ENCODE data around the gene NOTUM.
"Not testable (repeated sequence)": the region's sequence is repeated elsewhere in the genome, so short reads cannot be mapped to it uniquely, and the experiment has no call there.

Gene NOTUM

DNA sequence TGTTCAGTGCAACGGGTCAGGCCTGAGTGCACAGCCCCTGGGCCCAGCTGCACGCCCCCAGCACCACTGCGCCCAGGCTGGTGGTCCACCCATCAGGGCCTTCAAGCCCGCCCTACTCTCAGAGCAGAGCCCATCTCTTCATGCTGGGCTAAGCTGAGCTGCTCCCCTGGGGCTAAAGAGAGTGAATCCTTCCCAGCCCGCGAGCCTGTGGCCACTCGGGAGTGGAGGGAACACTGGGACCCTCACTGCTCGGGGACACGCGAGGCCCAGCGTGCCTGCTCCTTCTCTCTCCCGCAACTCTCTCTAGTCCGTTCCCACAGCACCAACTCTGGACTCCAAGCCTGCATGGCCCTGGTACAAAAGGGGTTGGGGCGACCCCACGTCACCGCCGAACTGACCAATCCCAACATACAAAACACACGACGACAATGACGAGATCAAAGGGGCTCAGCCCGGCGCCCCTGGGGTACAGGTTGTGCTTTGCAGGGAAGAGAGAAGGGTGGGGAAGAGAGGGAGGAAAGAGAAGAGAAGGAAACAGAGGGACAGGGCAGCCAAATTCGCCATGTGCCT is 38.9 kb downstream of the NOTUM start:
- no peaks in the 10 kb centered on the region for H3K27me3 Mint-ChIP-seq
- H3K4me1 Mint-ChIP-seq (ENCODE audit: low read depth) = peaks cover 33% of the 10 kb centered on the region
- H3K9me3 Mint-ChIP-seq = no peaks in the 10 kb centered on the region
- no peak overlapping the region for H3K4me3 Mint-ChIP-seq
- H3K36me3 Mint-ChIP-seq (ENCODE audit: low read depth) = peaks cover 15% of the 10 kb centered on the region
- H3K27ac Mint-ChIP-seq = no peak overlapping the region

DNA sequence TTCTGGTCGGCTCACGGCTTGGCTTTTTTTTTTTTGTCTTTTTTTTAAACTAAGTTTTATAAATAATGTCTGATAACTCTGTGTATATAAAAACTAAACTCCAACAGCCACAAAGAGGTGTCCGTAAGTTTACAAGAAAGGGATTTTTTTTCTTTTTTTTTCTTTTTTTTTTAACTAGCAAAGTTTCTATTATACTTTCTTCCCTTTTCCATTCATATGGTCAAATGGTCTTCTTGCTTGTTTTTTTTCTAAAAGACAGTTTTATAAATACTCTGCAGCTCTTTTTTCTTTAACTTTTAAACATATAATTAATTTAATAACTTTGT is 39.5 kb downstream of the NOTUM start:
- Mint-ChIP-seq H3K4me3 (no peak overlapping the region), H3K27ac (no peak overlapping the region), H3K36me3 (ENCODE audit: low read depth) (peaks cover 19% of the 10 kb centered on the region)

DNA sequence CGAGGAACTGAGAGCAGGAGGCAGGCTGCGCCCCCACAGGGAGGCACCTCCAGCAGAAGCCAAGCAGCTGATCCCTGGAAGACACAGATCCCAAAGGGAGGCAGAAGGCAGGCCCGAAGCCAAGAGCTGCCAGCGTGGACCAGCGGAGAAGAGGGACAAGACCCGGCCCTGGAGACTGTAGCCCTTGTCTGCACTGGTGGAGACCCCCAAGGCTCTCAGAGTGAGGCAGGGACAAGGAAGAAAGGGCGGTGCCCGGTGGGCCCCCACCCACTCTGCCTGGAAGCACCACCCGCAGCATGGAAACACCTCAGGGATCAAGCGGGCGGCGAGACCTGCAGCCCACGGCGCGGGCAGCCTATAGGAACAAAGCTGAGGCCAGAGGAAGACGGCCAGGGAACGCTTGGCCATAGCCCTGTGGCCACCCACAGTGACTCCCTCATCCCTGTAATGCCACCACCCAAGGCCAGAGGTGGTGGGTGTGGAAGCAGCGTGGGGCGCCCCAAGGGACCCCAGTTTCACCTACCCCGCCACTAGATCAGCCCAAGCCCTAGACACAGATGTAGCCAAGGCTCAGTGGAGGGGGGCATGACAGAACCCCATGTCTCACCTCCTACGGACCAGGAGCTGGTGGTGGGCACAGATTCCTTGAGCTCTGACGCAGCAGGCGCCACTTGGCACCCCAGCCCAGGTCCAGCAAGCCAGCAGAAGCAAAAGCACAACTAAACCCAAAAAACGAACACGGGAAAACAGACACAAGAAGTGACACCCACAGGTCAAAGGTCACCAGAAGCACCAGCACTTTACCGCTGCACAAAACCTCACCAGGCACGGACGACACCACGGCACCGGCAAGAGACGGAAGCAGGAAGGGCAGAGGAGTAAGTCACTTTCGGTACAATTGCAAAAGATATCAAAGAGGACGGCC is 40.1 kb downstream of the NOTUM start:
- Mint-ChIP-seq H3K9me3 (no peaks in the 10 kb centered on the region), H3K36me3 (ENCODE audit: low read depth) (peaks cover 23% of the 10 kb centered on the region)

More for the DNA sequence above, 39.5 kb downstream of the NOTUM start:
- no peaks in the 10 kb centered on the region for H3K27me3 Mint-ChIP-seq
- no peaks in the 10 kb centered on the region for H3K9me3 Mint-ChIP-seq
- peaks cover 38% of the 10 kb centered on the region for H3K4me1 Mint-ChIP-seq (ENCODE audit: low read depth)

DNA sequence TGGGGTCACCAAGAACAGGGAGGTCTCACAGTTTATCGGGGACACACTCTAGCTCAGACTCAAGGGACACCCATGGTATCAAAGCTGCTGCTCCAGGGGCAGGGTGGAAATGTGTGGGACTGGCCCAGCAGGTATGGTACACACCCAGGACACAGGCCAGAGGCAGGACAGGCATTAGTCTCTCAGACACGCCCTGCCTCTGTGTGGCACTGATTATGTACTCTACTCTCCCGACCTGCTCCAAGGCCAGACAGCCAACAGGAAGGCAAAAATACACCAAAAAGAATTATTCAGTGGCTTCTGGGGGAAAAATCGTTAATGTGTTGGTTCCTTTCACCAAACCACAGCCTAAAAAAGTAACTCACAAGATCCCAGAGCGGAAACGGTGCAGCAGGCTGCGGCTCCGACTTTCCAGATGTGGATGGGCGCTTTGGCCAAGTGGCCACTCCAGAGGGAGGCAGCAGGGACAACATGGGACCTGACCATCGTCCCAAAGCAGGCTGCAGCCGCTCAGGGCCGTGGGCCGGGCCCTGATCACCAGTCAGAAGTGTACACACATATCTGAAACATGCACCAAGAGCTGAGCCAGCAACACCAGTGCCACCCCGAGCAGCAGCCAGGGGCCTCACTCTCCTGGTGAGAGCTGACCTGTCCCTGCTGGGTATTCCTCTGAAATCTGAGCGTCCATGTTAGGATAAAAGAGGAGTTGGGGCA is 42.0 kb downstream of the NOTUM start:
- no peaks in the 10 kb centered on the region for H3K9me3 Mint-ChIP-seq
- H3K4me3 Mint-ChIP-seq = no peak overlapping the region
- peaks cover 26% of the 10 kb centered on the region for H3K36me3 Mint-ChIP-seq (ENCODE audit: low read depth)
- H3K4me1 Mint-ChIP-seq (ENCODE audit: low read depth) = peaks cover 23% of the 10 kb centered on the region
- H3K27me3 Mint-ChIP-seq = no peaks in the 10 kb centered on the region
- H3K27ac Mint-ChIP-seq = no peak overlapping the region

More for the DNA sequence above, 40.1 kb downstream of the NOTUM start:
- Mint-ChIP-seq H3K4me3 (no peak overlapping the region), H3K4me1 (ENCODE audit: low read depth) (peaks cover 36% of the 10 kb centered on the region), H3K27ac (no peak overlapping the region), H3K27me3 (no peaks in the 10 kb centered on the region)

DNA sequence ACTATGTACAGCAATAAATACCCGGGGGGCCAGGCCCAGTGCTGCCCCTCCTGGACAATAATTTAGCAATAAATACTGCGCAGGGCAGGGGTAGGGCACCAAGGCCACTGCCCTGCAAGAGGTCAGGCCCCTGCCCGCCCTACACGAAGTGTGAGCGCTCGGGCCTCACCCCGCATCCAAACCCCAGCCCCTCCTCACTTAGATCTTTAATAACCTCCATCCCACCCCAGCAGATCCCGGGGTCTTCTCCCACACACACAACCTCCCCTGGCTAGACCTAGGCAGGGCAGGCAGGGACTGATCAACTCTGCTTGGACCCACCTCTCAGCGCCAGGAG is 42.7 kb downstream of the NOTUM start:
- Mint-ChIP-seq H3K4me1 (ENCODE audit: low read depth) (peaks cover 22% of the 10 kb centered on the region), H3K27ac (peak overlapping the region; percentile 65), H3K36me3 (ENCODE audit: low read depth) (peaks cover 30% of the 10 kb centered on the region), H3K4me3 (peak overlapping the region; percentile 89)
- H3K27me3 Mint-ChIP-seq, H3K9me3 Mint-ChIP-seq: not testable (repeated sequence)

DNA sequence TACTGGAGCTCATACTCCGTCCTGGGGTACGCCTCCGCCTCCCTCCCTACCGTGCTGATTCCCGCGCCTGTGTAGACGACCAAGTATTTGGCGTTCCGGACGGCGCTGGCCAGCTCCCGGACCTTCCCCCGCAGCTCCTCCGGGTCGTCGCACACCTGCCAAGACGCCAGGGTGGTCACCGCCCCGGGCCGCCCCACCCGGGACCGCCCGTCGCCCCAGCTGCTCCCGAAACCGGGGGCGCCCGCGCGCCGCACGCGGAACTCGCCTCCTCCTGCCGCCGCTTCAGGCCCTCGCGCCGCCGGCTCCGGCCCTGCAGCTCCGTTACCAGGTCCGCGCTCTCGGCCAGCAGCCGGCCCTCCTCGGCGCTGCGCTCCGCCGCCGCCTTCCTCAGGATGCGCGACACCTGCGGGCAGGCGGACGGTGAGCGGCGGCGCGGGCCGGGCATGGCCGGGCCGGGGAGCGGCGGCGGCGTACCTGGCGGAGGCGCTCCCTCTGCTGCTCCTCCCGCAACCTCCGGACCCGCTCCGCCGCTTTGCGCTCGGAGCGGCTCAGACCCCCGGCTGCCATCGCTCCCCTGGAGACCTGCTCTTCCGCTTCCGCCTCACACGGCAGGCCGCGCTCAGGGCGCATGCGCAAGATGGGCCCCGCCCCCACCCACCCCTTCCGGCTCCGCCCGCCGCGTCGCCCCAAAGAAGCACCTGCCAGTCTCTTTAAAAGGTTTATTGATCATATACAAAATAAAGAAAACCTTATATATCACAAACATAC is 43.2 kb downstream of the NOTUM start, which contains the start of gene SIRT7:
TSS of gene SIRT7 (minus strand) at position 612 of the 768 bp plus-strand sequence. CDS start at position 567, 45 bp downstream.
- peak within 1 kb of the TSS; percentile 89 for H3K4me3 Mint-ChIP-seq
- no peaks in the 10 kb centered on the region for H3K9me3 Mint-ChIP-seq
- H3K36me3 Mint-ChIP-seq (ENCODE audit: low read depth) = peaks cover 36% of the 10 kb centered on the region
- peaks cover 27% of the 10 kb centered on the region for H3K4me1 Mint-ChIP-seq (ENCODE audit: low read depth)
- H3K27ac Mint-ChIP-seq = peak within 1 kb of the TSS; percentile 65
- no peaks in the 10 kb centered on the region for H3K27me3 Mint-ChIP-seq

DNA sequence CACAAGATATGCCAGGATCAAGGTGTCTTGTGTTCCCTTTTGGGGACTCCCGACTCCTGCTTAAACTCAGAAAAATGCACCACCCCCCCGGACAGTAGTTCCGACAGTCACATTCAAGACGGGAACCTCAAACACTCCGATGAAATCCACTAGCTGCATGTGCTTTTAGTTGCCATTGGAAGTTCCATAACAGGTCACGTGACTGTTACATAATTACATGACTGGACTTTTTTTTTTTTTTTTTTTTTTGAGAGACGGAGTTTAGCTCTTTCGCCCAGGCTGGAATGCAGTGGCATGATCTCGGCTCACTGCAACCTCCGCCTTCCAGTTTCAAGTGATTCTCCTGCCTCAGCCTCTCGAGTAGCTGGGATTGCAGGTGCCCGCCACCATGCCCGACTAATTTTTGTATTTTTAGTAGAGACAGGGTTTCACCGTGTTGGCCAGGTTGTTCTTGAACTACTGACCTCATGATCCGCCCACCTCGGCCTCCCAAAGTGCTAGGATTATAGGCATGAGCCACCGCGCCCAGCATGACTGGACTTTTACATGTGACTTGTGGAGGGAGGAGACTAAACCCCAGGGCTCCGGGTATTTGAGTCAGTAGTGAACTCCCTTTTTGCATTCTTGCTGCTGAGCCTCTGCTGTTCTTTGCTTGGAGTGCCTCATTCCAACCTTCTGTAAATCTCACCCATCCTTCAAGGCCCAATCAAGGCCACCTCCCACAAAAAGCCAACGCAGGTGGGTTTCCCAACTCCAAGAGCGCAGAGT is 44.6 kb downstream of the NOTUM start:
- Mint-ChIP-seq H3K27me3 (no peaks in the 10 kb centered on the region), H3K9me3 (no peaks in the 10 kb centered on the region), H3K4me3 (peak overlapping the region; percentile 89), H3K36me3 (ENCODE audit: low read depth) (peaks cover 42% of the 10 kb centered on the region), H3K27ac (no peak overlapping the region), H3K4me1 (ENCODE audit: low read depth) (peaks cover 30% of the 10 kb centered on the region)

DNA sequence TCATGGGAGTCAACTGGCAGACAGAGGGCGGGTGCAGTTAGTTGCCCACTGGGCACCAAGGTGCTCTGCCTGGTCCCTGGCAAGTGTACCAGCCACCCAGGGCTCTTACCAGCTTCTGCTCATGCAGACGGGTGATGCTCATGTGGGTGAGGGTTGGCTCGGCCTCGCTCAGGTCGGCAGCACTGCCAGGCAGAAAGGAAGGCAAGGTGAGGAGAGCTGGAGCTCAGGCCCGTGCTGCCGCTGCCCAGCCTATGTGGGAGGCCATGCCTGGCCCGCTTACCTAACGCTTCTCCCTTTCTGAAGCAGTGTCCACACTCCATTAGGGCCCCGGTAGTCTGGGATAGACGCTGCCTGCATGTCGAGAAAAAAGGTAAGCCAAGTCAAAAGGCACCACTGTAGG is 45.7 kb downstream of the NOTUM start:
- Mint-ChIP-seq H3K4me3 (no peak overlapping the region), H3K9me3 (no peaks in the 10 kb centered on the region), H3K27ac (no peak overlapping the region), H3K36me3 (ENCODE audit: low read depth) (peaks cover 37% of the 10 kb centered on the region), H3K4me1 (ENCODE audit: low read depth) (peaks cover 30% of the 10 kb centered on the region), H3K27me3 (no peaks in the 10 kb centered on the region)

DNA sequence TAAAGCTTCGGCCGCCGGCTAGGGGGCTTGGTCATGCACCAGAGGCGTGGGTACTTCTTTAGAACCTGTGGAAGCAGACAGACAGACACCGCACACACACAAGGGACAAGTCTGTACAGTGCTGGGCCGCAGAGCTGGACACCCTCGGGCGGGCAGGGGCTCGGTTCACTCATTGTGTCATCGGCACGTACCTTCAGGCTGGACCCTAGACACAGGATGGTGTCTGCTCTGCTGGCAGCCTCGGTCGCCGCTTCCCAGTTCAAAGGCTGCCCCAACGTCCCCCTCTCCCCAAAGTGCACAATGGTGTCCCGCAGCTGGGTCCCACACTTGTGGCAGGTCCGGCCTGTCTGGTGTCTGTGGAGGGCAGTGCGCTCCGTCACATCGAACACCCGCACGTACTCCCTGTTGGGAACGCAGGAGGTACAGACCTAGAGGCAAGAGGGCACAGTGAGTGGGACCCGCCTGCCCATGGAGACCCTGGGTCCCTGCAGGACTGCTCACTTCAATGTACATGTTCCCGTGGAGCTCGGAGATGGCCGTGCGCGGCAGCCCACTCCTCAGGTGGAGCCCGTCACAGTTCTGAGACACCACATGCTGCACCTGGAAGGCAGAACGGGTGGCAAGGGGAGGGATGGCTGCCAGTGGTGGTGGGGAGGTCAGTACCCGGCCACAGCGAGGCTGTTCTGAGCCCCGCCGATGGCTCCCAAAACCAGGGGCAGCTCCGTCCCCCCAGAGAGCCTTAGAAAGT is 46.7 kb downstream of the NOTUM start:
- Mint-ChIP-seq H3K36me3 (ENCODE audit: low read depth) (peaks cover 36% of the 10 kb centered on the region), H3K4me1 (ENCODE audit: low read depth) (peaks cover 30% of the 10 kb centered on the region), H3K27me3 (no peaks in the 10 kb centered on the region), H3K27ac (no peak overlapping the region), H3K9me3 (no peaks in the 10 kb centered on the region), H3K4me3 (no peak overlapping the region)

DNA sequence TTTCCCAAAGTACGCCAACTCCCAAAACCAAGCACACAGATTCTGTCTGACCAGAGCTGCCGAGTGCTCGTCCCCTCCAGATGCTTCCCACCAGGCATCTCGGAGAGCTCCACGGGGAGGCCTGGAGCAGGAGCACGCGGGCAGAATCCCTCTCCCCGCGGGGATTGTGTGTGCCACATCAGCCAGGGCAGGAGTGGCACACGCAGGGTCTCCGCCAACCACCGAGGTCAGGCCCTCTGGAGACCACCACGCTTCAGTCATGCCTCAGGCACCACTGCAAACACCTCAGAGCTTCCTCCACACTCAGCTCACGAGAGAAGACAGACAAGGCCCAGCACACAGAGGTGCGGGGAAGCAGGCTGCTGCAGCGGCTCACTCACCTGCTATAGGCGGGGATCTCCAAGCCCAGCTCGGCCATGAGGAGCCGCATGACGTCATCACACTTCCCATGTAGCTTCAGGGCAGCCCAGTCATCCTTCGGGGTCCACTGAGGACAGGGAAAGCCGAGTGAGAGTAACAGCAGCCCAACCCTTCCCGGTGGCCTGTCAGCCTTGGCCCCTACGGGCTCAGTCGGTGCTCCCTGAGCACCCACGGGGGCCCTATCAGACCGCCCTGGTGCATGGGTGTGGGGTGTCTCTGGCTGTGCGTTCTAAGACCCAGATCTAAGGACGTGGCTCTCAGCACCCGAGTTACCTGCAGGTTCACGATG is 47.4 kb downstream of the NOTUM start:
- Mint-ChIP-seq H3K27me3 (no peaks in the 10 kb centered on the region), H3K4me3 (no peak overlapping the region), H3K4me1 (ENCODE audit: low read depth) (peaks cover 30% of the 10 kb centered on the region), H3K9me3 (no peaks in the 10 kb centered on the region), H3K36me3 (ENCODE audit: low read depth) (peaks cover 30% of the 10 kb centered on the region), H3K27ac (no peak overlapping the region)

DNA sequence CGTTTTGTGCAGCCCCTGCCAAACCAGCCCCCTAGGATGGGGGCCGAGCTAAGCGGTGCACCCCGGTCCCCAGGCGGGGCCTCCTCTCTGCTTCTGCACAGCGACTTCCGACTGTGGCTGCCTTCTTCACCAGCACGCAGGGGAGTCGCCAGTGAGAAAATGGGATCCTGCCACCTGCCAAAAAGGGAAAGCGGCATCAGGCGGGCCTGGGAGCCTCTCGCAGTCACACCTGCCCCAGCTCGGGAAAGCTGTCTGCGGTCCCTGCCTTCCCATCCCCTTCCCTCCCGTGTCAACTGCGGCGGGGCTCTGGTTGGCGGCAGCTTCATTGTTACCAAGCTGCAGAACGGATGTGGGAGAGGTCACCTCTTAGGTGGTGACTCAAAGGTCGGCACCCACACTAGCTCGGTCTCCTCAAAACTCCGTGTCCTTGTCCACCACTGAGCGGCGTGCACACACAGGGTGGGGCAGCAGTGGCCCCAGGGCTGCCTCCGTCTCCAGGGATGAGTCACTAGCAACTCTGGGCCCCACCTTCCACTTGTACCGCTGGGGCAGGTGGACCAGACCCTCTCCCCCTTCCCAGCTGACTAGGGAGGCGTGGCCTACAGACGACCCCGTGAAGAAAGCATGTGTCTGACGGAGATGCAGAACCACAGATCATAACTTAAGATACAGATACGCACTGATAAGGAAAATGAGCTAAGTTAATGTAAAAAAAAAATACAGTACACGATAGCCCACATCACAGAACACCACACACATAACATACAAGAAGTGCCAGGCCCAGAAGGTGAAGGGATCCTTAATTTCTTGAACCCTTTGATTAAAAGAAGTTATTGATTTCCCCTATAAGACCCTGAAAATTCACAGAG is 48.3 kb downstream of the NOTUM start:
- H3K36me3 Mint-ChIP-seq (ENCODE audit: low read depth) = peaks cover 30% of the 10 kb centered on the region
- H3K9me3 Mint-ChIP-seq = no peaks in the 10 kb centered on the region
- H3K27ac Mint-ChIP-seq = no peak overlapping the region
- peak overlapping the region; percentile 12 for H3K4me3 Mint-ChIP-seq
- H3K27me3 Mint-ChIP-seq = no peaks in the 10 kb centered on the region
- peaks cover 25% of the 10 kb centered on the region for H3K4me1 Mint-ChIP-seq (ENCODE audit: low read depth)

DNA sequence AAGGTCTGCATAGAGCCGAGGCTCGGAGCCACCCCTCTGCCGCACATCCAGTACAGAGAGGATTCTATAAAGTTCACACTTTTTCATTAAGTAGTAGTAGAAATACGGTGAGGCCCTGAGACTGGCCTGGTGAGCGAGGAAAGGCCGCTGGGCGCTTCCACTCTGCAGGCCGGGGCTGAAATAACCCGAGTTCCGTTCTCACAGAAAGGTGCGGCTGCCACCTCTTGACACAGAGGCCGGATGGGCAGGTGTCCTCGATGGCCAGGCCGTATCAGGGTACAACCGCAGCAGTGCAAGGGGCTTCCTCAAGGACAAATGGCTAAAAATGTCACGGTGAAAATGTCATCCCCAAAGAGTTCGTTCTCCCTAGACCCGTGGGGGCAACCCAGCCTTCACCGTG is 49.0 kb downstream of the NOTUM start:
- no peaks in the 10 kb centered on the region for H3K27me3 Mint-ChIP-seq
- peaks cover 26% of the 10 kb centered on the region for H3K36me3 Mint-ChIP-seq (ENCODE audit: low read depth)
- H3K4me1 Mint-ChIP-seq (ENCODE audit: low read depth) = peaks cover 20% of the 10 kb centered on the region
- no peak overlapping the region for H3K27ac Mint-ChIP-seq
- peak overlapping the region; percentile 12 for H3K4me3 Mint-ChIP-seq
- no peaks in the 10 kb centered on the region for H3K9me3 Mint-ChIP-seq

All from stimulated activated naive CD8-positive, alpha-beta T cell treated with anti-CD3 and anti-CD28 coated beads, Interleukin-15, Interleukin-2, amounts not matched to agents 100 ng/mL and 50 ng/mL, for 24 hours (primary cell).